HG03039 (cell line): ENCODE data around the gene CCDC85B.

Source experiments
- ATAC-seq: cut with Tn5 transposase; IDR thresholded peaks from one replicate; pipeline ENCODE4 v1.9.1; 2021; ENCODE audit warnings: mild to moderate bottlenecking, moderate library complexity; ENCODE audit not compliant: unreplicated experiment

CCDC85B gene

DNA sequence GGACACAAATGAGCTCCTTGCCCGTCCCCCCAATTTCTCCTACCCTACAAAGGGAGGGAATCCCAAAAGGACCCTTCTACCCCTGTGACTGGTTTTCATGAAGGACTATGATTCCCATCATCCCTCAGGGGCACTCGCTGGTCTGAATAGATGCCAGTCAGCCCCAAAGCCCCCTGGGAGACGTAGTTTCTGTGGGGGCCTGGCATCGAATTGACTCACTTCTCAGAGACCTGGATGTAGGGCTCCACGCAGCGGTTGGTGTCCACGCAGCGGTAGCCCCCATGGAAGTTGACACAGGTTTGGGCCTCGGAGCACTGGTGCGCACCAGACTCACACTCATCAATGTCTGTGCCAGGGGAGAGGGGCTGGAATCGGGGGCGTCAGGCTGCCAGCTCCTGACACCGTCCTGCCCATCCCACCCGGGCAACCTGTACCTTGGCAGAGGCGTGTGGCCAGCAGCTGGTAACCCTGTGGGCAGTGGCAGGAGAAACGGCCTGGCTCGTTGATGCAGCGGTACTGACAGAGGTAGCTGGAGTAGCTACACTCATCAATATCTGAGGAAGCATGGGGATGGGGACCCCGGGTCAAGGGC, 22.3 kb upstream of the CCDC85B start:
- no peak for ATAC-seq

DNA sequence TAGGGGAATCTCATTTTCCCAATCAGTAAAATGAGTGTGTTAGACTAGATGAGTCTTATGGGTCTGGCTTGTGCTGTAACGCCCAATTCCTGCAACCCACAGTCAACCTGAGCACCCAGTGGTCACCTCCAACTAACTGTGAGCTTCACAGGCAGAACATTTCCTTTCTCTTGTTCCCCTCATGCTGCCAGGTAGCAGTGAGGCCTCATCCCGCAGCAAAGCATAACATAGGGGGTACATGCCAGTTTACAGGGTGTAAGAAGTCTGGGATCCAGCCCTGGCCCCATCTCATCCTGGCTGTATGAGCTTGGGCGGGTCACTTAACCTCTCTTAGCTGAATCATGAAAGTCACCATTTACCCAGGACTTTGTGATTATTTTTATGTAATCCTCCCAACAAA, 21.6 kb upstream of the CCDC85B start:
- no peak for ATAC-seq

DNA sequence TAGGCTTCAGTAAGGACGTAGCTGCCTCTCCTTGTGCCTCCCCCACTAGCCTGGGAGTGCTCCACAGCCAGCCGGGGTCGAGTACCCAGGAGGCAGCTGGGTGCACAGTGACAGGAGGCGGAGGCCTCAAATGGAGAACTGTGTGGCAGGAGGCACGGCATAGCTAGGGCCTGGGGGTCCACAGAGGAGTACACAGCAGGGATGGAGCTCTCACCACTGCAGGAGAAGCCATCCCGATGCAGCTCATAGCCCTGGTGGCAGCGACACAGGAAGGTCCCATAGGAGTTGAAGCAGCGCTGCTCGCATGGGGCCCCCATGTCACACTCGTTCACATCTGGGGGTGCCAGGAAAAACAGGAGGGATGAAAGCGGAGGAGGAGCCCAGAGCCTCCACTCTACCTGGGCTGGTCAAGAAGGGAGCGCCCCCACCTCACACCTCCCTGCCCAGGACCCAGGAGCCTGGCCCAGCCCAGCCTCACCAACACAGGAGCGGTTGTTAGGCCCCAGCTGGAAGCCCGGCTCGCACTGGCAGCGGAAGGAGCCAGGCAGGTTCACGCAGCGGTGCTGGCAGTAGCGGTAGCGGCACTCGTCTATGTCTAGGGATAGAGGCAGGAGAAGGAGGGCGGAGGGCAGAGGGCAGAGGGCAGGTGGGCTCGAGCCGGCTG, 20.7 kb upstream of the CCDC85B start:
- ATAC-seq, result no peak

DNA sequence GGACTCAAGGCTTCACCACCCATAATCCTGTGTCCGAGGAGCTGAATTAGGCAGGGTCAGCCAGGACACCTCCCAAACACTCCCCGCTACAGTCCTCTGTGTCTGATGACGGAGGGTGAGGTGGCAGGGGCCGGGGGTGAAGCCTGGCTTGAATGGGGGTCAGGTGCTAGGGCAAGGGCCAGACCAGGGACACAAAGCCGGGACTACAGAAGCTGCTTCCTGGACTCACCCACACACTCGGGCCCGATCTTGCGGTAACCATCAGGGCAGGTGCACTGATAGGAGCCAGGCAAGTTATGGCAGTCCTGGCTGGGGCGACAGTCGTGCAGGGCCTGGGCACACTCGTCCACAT, 20.2 kb upstream of the CCDC85B start:
- ATAC-seq, result no peak

DNA sequence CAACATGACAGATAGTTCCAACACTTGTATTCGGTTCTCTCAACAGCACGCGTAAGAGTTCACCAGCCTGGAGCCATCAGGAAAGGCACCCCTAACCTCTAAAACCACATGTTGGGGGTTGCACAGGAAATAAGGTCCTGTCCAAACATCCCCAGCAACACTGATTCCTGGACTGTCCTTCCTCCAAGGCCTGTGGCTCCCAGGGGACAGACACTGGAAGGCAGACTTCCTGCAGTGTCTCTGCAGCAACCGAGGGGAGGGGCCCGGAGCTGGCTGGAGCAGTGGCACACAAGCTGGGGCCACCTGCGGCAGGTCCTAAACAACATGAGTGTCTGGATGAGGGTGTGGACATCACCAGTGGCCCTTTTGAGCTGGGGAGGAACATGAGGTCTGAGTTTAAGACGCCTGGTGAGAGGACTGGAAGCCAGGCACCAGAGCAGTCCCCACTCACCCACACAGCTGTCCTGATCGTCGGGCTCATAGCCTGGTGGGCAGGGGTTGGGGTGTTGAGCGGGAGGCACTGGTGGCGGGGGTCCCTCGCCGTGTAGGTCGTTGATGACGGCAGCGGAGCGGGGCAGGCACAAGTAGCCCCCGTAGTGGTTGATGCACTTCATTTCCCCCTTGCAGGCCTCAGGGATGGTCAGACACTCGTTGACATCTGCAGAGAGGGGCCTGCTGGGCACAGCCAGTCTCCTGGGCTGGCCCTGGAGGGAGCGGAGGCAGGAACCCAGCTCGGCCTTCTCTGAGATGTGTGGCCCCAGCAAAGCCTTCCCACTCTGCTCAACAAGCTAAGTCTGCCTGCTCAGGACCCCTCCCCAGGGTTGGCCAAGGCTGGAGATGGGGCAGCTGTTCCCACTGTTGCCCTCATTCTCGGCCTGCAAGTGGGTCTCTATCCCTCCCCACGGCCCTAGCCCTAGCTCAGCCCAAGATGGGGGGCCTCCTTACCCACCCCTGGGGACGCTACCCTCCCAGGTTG, 19.5 kb upstream of the CCDC85B start:
- ATAC-seq, result no peak

DNA sequence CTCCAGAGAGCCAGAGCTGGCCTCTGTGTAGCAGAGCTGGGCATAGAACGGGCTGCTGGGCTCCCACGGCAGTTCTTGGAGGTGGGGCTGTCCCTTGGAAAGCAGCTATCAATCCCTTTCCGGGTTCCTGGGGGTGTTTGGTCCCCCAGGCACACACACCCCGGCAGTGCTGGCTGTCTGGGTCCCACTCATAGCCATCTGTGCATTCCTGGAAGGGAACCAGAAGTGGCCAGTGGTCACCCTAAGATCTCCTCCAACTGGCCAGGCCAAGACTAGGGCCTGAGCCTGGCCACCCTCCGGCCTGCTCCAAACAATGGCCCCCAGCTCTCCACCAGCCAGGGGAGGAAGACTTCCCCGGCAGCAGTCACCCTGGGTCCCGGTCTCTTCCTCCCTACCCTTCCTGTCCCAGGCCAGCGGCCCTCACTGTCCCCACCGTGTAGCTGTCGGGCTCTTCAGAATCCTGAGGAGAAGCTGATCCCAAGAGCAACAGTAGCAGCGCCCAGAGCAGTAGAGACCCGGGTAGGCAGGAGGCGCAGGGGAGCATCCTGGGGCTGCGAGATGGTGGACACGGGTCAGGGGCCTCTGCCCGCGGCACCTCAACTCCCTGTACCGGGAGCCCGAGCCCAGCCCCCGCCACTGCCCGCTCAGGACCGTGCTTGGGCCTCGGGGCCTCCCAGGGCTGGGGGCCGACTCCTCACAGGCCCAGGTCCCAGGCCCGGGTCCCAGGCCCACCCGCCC, 18.5 kb upstream of the CCDC85B start:
- no peak for ATAC-seq

DNA sequence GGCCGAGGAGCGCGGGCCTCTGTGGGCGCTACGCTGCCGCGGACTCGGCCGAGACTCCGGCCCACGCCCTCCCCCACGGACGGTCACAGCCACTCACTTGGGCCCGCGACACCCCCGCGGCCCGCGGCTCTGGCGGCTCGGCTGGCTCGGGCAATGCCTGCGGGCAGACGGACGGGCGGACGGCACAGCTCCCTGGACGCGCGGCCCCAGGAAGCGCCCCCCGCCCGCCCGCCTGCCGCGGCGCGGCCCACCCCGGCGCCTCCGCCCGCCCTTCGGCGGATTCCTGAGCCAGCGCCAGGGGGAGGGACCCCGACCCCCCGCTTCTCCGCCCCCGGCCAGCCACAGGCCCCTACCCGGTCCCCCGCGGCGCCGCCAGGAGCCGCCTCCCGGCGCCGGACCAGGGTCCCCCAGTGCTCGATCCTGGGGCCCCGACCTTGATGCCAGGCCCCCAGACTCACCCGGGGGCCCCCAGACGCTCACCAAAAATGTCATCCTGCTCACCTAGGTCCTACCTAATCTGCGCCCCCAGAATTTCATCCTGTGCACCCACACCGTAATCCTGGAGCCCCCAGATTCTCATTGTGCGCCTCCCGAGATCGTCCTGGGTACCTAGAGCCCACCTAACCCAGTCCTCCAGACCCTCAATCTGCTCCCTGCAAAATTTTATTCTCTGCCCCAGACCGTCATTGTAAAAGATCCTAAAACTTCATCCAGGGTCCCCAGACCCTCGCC, 17.7 kb upstream of the CCDC85B start, which contains the start of gene EFEMP2:
TSS of gene EFEMP2 (minus strand) at position 215 of the 732 bp plus-strand sequence. CDS start 446 bp downstream, outside the sequence.
- ATAC-seq, result no peak

DNA sequence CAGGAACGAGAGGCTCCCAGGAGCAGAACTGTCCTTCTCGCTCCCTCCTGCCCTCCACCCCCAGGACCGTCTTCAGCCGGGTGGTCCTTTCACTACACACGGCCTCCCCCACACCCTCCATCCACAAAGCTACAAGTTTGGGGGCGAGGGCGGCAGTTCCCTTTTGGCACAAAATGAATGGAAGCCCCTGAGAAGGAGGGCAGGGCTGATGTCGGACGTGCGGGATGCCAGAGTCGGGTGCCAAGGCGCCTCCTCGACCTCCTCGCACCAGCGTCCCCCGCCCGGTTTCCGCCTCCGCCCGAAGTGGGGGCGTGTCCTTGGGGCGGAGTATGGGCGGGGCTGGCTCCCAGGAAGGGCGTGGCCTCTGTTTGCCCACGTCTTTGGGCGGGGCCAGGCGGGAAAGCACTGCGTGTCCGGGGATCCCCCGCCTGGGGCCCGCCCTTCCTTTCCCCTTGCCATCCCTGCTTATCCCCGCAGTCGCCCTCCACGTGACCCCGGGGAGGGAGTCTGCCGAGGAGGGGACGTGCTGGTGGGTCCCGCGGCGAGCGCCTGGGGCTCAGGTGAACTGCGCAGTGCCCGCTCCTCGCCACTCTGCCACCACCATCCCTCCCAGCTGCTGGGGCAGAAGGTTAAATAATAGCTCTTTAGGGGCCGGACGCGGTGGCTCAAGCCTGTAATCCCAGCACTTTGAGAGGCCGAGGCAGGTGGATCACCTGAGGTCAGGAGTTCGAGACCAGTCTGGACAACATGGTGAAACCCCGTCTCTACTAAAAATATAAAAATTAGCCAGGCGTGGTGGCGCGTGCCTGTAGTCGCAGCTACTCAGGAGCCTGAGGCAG, 16.9 kb upstream of the CCDC85B start:
- ATAC-seq, result peak; percentile 77

DNA sequence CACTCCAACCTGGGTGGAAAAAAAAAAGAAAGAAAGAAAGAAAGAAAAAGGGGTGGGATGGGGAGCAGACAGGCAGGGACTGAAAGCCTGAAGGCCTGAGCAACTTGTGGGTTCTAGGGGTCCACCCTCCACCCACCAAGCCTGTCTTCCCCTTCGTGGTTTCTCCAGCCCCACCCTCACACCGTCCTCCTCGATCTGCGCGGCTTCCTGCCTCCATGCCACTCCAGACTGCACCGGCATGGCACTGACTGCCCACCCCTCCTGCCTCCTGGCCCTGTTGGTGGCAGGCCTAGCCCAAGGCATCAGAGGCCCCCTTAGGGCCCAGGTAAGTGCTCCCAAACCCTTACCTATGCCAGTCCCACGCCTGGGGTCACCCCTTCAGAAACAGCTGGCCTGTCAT, 10.9 kb upstream of the CCDC85B start, which contains the start of gene CTSW:
TSS of gene CTSW (plus strand) at position 221 of the 400 bp plus-strand sequence. CDS start at position 239, 18 bp downstream.
- no peak for ATAC-seq

DNA sequence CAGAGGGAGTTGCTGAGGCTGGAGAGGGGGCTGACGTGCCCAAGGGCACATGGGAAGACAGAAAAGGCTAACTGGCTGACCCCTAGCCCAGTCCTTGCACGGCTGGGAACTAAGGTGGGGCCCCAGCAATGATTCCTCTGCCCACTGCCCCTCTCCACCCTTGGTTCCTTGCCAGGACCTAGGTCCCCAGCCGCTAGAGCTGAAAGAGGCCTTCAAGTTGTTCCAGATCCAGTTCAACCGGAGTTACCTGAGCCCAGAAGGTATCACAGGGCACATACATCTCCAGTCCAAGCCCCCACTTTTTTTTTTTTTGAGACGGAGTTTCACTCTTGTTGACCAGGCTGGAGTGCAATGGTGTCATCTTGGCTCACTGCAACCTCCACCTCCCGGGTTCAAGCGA, 10.4 kb upstream of the CCDC85B start:
- ATAC-seq, result no peak

DNA sequence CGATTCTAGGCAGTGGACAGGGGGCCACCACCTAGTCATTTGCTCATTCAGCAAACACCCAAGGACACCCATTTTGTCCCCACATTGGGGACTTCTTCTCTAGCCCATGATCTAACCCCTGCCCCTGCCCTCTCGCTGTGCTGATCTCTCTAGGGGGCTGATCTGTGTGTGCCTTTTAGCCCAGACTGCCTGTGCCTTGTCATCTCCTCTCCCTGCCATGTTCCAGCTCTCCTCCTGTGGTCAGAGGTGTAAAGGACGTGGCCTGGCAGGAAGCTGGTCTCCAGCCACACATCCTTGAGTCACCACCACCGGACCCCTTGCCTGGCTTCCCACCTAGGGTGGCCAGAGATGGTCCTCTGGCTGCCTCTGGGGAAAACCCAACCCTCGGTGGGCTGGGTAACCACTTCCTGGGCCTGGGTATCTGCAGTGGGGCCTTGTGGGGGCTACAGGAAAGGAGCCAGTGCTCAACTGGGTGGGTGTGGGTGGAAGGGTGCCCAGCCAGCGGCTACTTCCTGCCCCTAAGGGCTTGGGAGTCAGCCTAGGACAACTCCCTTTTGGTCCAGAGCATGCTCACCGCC, 9.5 kb upstream of the CCDC85B start:
- ATAC-seq, result no peak

DNA sequence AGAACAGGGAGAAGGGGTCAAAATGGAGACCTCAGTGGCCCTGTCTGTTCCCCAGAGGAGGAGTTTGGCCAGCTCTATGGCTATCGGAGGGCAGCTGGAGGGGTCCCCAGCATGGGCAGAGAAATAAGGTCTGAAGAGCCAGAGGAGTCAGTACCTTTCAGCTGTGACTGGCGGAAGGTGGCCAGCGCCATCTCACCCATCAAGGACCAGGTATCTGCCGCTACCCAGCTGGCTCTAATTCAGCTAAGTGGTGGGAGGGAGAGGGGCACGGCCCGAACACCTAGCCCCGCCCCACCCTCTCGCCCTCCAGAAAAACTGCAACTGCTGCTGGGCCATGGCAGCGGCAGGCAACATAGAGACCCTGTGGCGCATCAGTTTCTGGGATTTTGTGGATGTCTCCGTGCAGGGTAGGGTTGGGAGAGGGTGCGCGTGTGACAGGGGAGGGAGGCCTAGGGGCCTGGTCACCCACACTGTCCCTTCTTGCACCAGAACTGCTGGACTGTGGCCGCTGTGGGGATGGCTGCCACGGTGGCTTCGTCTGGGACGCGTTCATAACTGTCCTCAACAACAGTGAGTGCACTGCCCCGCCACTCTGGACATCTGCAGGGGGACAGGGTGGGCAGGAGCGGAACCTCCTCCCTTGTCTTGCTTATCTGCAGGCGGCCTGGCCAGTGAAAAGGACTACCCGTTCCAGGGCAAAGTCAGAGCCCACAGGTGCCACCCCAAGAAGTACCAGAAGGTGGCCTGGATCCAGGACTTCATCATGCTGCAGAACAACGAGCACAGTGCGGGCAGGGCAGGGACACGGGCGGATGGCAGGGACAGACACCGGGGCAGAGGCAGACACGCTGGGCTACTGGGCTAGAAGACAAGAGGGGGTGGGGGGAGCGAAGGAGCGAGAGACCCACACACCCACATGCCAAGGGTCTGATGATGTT, 8.1 kb upstream of the CCDC85B start:
- ATAC-seq, result no peak

DNA sequence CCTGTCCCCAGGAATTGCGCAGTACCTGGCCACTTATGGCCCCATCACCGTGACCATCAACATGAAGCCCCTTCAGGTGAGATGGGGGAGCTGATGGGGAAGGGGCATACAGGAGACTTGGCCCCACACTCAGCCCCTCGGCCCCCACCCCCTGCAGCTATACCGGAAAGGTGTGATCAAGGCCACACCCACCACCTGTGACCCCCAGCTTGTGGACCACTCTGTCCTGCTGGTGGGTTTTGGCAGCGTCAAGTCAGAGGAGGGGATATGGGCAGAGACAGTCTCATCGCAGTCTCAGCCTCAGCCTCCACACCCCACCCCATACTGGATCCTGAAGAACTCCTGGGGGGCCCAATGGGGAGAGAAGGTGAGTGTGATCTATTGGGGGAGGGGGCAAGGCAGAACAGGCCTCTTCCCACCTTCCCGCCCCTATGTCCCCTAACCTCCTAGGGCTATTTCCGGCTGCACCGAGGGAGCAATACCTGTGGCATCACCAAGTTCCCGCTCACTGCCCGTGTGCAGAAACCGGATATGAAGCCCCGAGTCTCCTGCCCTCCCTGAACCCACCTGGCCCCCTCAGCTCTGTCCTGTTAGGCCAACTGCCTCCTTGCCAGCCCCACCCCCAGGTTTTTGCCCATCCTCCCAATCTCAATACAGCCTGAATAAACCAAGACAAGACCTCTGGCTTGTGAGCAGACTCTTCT, 7.3 kb upstream of the CCDC85B start:
- ATAC-seq, result no peak

DNA sequence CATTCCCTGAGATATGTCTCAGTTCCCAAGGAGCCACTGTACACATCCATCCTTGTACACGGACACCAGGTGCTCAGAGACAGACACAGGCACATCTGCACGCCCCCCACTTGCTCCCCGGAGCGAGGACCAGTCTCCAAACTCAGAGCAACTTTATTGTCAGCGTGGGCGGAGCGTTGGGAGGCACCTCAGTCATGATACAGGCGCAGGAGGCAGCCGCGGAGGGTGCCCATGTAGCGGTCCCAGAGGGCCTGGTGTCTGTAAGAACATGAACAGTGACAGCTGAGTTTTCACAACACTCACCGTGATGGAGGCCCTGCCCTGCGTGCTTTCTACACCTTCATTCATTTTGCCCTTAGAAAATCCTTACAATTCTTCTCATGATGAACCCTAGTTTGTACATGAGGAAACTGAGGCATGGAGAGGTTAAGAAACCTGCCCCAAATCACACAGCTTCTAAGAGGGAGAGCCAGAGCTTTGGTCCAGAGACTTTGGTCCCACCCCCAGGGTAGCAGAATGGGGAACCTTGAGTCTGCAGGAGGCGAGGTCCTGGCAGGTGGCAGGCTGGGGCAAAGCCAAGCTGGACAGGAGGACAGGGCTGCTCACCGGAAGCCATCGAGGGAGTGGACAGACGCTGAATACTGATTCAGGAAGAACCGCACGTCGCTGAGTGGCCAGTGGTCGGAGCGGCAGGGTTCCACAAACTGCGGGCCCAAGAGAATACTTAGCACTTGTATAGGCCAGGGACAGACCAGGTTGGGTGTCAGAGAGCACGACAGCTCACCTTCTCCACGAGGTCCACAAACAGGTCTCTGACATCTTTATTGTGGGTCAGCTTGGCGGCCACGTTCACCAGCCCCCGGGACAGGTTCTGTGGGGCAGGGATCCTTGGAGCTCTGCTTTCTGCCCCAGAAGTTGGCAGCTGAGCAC, 6.4 kb upstream of the CCDC85B start:
- no peak for ATAC-seq

DNA sequence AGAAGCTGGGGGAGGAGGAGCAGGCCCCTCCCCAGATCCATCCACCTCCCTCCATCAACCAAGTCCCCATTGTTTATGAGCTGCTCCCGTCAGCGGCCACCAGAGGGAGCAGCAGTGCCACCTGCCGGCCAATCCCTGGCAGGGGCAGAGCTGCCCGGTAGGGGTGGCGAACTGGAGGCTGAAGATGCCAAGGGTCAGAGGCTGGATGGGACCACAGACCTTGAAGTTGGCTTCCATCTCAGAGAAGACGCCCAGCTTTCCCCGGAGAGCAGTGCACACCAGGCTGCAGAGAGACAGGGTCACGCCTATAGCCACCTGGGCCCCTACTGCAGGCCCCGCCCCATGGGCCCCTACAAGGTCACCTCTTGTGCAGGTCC, 5.8 kb upstream of the CCDC85B start:
- ATAC-seq, result no peak

DNA sequence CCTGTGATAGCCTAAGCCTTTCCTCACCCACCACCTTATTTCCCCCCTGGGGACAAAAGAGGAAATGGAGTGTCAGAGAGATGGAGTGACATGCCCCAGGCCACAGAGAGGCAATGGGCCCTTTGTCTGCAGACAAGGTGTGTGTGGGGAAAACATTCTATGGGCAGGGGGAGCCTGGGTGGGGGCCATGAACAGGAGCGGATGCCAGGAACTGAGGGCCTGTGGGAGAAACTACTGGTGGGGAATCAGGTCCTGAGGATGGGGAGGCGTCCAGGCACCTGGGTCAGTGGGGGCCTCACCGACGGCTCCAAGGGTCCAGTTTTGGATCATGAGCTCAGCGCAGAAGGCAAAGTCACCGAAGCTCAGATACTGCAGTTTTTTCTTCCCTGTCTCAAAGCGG, 5.2 kb upstream of the CCDC85B start:
- no peak for ATAC-seq
